SK-N-SH treated with all-trans-retinoic acid at 6 μM for 48 hours (cell line): ENCODE data around the gene PDIK1L.

ENCODE experiments used
- ESRRG ChIP-seq: fragments of 250-450 bp; sonication (Bioruptor Pico); IDR thresholded peaks from 2 replicates; pipeline ENCODE4 v1.6.1; 2021; ENCODE audit warnings: mild to moderate bottlenecking
- PPARA ChIP-seq: fragments of 250-450 bp; sonication (Bioruptor Pico); IDR thresholded peaks from 2 replicates; pipeline ENCODE4 v1.5.0; 2020; ENCODE audit warnings: mild to moderate bottlenecking, borderline replicate concordance
- RARB ChIP-seq: fragments of 250-450 bp; sonication (Bioruptor Pico); IDR thresholded peaks from 2 replicates; pipeline ENCODE4 v1.8.0; 2021; ENCODE audit warnings: mild to moderate bottlenecking, moderate library complexity
- ZNF565 ChIP-seq: fragments of 450-650 bp; formaldehyde crosslinking; conservative IDR thresholded peaks from 2 replicates; pipeline ENCODE4 v1.5.0; 2020; ENCODE audit warnings: low read depth, mild to moderate bottlenecking, moderate library complexity
- TF ChIP-seq, protein P1 (sequence below): fragments of 250-450 bp; sonication (Bioruptor Pico); IDR thresholded peaks from 2 replicates; pipeline ENCODE4 v1.8.0; 2020; ENCODE audit warnings: mild to moderate bottlenecking, moderate library complexity, borderline replicate concordance

DNA sequence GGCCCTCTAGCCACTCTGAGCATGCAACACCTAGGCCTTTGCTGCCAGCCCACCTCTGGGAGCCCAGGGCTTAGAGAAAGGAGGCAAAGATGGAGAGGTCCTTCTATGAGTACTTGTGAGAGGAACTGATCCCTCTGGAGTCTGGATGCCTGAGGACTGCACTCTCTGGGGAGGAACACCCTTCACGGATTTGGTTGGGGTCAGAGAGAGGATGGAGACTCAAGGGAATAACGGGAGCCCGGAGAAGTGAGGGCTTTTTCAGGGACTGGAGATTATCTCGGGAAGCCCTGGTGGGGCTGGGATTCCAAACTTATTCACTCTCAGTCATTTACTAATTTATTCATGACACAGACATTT lies 57.6 kb downstream of the PDIK1L start:
- TF ChIP-seq PPARA (no peak), ZNF565 (CRISPR knock-in tag) (no peak), ESRRG (CRISPR knock-in tag) (no peak), RARB (no peak)
- TF ChIP-seq, protein P1, sequence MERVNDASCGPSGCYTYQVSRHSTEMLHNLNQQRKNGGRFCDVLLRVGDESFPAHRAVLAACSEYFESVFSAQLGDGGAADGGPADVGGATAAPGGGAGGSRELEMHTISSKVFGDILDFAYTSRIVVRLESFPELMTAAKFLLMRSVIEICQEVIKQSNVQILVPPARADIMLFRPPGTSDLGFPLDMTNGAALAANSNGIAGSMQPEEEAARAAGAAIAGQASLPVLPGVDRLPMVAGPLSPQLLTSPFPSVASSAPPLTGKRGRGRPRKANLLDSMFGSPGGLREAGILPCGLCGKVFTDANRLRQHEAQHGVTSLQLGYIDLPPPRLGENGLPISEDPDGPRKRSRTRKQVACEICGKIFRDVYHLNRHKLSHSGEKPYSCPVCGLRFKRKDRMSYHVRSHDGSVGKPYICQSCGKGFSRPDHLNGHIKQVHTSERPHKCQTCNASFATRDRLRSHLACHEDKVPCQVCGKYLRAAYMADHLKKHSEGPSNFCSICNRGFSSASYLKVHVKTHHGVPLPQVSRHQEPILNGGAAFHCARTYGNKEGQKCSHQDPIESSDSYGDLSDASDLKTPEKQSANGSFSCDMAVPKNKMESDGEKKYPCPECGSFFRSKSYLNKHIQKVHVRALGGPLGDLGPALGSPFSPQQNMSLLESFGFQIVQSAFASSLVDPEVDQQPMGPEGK (CRISPR knock-in tag) = no peak
